NB4 (cell line): ENCODE measurements around the gene KRTAP5-8.

ENCODE experiments used
- CTCF ChIP-seq: IDR thresholded peaks from one replicate; pipeline ENCODE4 v1.5.1; 2012; ENCODE audit warnings: low read depth, low read length
- POLR2A ChIP-seq: IDR thresholded peaks from 2 replicates; pipeline ENCODE4 v1.6.1; 2011; ENCODE audit warnings: mild to moderate bottlenecking; ENCODE audit not compliant: insufficient read length; ENCODE audit errors: extremely low read depth

- TF ChIP-seq CTCF (no peak), POLR2A (no peak)
Observed at GRCh38 chr11:71502026-71502425, 35.8 kb upstream of the KRTAP5-8 start.
